GM13976 (cell line): ENCODE data around the gene AP2B1.

Experiments
- DNase-seq: peaks from one replicate; pipeline ENCODE4 v3.0.0; 2012; ENCODE audit warnings: low spot score
- in situ Hi-C: fragments of 300-500 bp; cut with MboI; formaldehyde crosslinking; loops from one replicate; pipeline ENCODE4 v1.12.0; 2022; ENCODE audit warnings: low sequenced_read_pairs, mixed read lengths, inconsistent platforms; ENCODE audit not compliant: unreplicated experiment
- TF ChIP-seq, protein P1 (sequence below): IDR thresholded peaks from 2 replicates; pipeline ENCODE4 v1.5.1; 2012; ENCODE audit warnings: borderline replicate concordance, mild to moderate bottlenecking; ENCODE audit not compliant: insufficient read depth; ENCODE audit errors: extremely low read depth, missing control alignments, control extremely low read depth

The AP2B1 gene

DNA sequence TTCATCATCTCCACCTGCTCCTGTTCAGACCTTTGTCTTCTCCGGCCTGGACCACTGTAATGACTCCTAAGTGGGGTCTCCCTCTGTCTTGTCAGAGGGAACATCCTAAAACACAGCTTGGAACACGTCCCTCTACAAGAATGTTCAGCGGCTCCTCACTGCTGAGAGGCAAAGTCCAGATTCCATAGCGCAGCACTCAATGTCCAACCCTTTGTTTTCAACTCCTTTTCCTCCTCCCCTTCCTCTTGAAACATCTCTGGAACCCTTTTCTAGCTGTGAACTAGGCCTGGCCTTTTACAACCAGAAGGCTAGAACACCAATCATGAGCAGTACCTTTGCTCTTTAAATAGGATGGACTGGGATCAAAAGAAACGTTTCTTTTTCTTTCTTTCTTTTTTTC, 174.5 kb downstream of the AP2B1 start:
- in situ Hi-C loops: no loop called here
- no peak for DNase-seq
- TF ChIP-seq, protein P1, sequence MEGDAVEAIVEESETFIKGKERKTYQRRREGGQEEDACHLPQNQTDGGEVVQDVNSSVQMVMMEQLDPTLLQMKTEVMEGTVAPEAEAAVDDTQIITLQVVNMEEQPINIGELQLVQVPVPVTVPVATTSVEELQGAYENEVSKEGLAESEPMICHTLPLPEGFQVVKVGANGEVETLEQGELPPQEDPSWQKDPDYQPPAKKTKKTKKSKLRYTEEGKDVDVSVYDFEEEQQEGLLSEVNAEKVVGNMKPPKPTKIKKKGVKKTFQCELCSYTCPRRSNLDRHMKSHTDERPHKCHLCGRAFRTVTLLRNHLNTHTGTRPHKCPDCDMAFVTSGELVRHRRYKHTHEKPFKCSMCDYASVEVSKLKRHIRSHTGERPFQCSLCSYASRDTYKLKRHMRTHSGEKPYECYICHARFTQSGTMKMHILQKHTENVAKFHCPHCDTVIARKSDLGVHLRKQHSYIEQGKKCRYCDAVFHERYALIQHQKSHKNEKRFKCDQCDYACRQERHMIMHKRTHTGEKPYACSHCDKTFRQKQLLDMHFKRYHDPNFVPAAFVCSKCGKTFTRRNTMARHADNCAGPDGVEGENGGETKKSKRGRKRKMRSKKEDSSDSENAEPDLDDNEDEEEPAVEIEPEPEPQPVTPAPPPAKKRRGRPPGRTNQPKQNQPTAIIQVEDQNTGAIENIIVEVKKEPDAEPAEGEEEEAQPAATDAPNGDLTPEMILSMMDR: no peak

DNA sequence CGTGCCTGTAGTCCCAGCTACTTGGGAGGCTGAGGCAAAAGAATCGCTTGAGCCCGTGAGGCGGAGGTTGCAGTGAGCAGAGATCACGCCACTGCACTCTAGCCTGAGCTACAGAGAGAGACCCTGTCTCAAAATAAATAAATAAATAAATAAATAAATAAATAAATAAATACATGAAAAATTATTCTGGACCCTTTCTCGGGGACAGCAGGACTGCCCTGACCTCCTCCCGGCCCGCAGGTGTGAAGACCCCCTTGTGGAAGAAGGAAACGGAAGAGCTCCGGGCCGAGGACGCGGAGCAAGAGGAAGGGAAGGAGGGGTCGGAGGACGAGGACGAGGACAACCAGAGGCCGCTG, 176.6 kb downstream of the AP2B1 start:
- no peak for DNase-seq
- TF ChIP-seq, protein P1: no peak
- in situ Hi-C loops: no loop called here

- peak; percentile 97 for DNase-seq
- in situ Hi-C loops: no loop called here
Observed at GRCh38 chr17:35764123-35764991, 177.2 kb downstream of the AP2B1 start.

GRCh38 chr17:35765086-35765710, 178.1 kb downstream of the AP2B1 start:
- TF ChIP-seq, protein P1: no peak
- DNase-seq: no peak
- in situ Hi-C loops: no loop called here

More at GRCh38 chr17:35764123-35764991, 177.2 kb downstream of the AP2B1 start:
- TF ChIP-seq, protein P1: peak; percentile 98

- TF ChIP-seq, protein P1: no peak
Observed at GRCh38 chr17:35765756-35766488, 178.8 kb downstream of the AP2B1 start.

GRCh38 chr17:35766489-35766877, 179.4 kb downstream of the AP2B1 start:
- in situ Hi-C loops: no loop called here
- no peak for DNase-seq
- TF ChIP-seq, protein P1: no peak

More at GRCh38 chr17:35765756-35766488, 178.8 kb downstream of the AP2B1 start:
- no peak for DNase-seq
- in situ Hi-C loops: no loop called here
